ENCODE results near the gene R3HDM2.

DNA sequence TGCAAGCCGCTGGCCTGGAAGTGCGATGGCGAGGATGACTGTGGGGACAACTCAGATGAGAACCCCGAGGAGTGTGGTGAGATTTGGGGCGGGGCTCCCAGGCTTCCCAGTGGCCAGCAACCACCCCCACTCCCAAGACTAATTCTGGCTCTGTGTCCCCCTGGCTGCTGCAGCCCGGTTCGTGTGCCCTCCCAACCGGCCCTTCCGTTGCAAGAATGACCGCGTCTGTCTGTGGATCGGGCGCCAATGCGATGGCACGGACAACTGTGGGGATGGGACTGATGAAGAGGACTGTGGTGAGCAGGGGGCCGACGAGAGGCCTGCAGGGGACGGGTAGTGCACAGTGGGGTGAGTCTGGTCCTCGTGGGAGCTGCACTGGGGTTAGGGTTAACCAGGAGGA, 226.4 kb downstream of the R3HDM2 start:
- TF ChIP-seq EZH2 (IDR thresholded peaks at IDR 0.05; ENCODE audit: borderline replicate concordance, low read length), result no peak
- TF ChIP-seq, protein P1, sequence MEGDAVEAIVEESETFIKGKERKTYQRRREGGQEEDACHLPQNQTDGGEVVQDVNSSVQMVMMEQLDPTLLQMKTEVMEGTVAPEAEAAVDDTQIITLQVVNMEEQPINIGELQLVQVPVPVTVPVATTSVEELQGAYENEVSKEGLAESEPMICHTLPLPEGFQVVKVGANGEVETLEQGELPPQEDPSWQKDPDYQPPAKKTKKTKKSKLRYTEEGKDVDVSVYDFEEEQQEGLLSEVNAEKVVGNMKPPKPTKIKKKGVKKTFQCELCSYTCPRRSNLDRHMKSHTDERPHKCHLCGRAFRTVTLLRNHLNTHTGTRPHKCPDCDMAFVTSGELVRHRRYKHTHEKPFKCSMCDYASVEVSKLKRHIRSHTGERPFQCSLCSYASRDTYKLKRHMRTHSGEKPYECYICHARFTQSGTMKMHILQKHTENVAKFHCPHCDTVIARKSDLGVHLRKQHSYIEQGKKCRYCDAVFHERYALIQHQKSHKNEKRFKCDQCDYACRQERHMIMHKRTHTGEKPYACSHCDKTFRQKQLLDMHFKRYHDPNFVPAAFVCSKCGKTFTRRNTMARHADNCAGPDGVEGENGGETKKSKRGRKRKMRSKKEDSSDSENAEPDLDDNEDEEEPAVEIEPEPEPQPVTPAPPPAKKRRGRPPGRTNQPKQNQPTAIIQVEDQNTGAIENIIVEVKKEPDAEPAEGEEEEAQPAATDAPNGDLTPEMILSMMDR (IDR thresholded peaks at IDR 0.05; ENCODE audit: low read length), result no peak

Measured in OCI-LY1 (cell line).